ENCODE measurements around the gene GDF10.

Gene GDF10

DNA sequence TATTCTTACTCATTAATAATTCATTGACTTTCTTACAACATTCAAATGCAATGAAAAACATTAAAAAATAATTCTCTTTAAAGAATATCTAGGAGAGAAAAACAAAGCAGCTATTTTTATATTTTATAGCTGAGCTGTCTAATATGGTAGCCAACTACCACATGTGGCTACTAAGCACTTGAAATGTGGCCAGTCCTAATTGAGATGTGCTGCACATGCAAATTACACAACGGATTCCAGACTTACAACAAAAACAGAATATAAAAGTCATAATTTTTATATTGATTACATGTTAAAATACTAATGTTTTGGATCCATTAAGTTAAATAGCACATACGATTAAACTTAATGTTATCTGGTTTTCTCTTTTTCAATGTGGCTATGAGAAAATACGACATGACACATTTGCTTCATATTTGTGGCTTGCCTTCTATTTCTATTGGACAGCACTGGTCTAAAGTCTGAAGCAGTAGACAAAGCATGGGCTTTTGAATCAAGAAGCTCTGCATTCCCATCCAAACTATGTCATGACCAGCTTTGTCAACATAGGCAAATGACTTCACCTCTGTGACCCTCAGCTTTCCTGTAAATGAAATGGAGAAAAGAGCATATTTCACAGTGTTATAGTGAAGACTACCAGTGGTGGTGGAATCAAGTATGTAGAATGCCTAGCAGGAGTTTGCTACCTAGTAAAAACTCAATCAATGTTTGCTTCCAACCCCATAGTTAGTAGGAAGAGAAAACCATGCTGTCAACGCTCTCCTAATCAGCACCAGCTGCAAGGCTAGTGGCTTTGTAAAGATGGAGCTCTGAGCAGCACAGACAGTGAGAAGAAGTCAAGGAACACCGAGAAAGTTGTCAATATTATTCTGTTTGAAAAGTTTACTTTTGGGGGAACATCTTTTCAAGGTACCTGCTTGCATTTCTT, 37.1 kb upstream of the GDF10 start:
- Histone ChIP-seq H2AFZ (ENCODE audit: low read depth, low read length) (no peak overlapping the region), H3K9ac (ENCODE audit: low read length) (no peak overlapping the region), H3K9me3 (ENCODE audit: insufficient read depth, low read length) (no peaks in the 10 kb centered on the region), H3K36me3 (replicated peaks; ENCODE audit: low read depth, low read length) (no peaks in the 10 kb centered on the region), H3K4me1 (ENCODE audit: low read length) (peaks cover 33% of the 10 kb centered on the region), H3K27ac (ENCODE audit: low read length) (no peak overlapping the region), H3K79me2 (ENCODE audit: low read length) (no peaks in the 10 kb centered on the region), H3K4me2 (ENCODE audit: low read length) (no peak overlapping the region), H3K4me3 (ENCODE audit: low read length) (no peak overlapping the region), H4K20me1 (ENCODE audit: insufficient read depth, low read length) (no peaks in the 10 kb centered on the region), H3K27me3 (ENCODE audit: low read depth, low read length) (no peaks in the 10 kb centered on the region)
- TF ChIP-seq CTCF (IDR thresholded peaks at IDR 0.05; ENCODE audit: low read depth, low read length) = no peak
- TF ChIP-seq EZH2phosphoT487 (IDR thresholded peaks at IDR 0.05; ENCODE audit: low read depth) = no peak

- H3K4me2 ChIP-seq (ENCODE audit: low read length) = no peak overlapping the region
- no peak overlapping the region for H3K27ac ChIP-seq (ENCODE audit: low read length)
- no peaks in the 10 kb centered on the region for H3K9me3 ChIP-seq (ENCODE audit: insufficient read depth, low read length)
- H4K20me1 ChIP-seq (ENCODE audit: insufficient read depth, low read length) = no peaks in the 10 kb centered on the region
- H3K79me2 ChIP-seq (ENCODE audit: low read length) = no peaks in the 10 kb centered on the region
- H3K27me3 ChIP-seq (ENCODE audit: low read depth, low read length) = no peaks in the 10 kb centered on the region
- H3K9ac ChIP-seq (ENCODE audit: low read length) = no peak overlapping the region
- peaks cover 25% of the 10 kb centered on the region for H3K4me1 ChIP-seq (ENCODE audit: low read length)
- H3K36me3 ChIP-seq (replicated peaks; ENCODE audit: low read depth, low read length) = no peaks in the 10 kb centered on the region
- no peak overlapping the region for H3K4me3 ChIP-seq (ENCODE audit: low read length)
- H2AFZ ChIP-seq (ENCODE audit: low read depth, low read length) = no peak overlapping the region
- no peak for TF ChIP-seq CTCF (IDR thresholded peaks at IDR 0.05; ENCODE audit: low read depth, low read length)
- no peak for TF ChIP-seq EZH2phosphoT487 (IDR thresholded peaks at IDR 0.05; ENCODE audit: low read depth)
These were observed 35.2 kb upstream of the GDF10 start for GRCh38 chr10:47264797-47265281.

- Histone ChIP-seq H3K4me3 (ENCODE audit: low read length) (no peak overlapping the region), H3K4me1 (ENCODE audit: low read length) (peaks cover 8% of the 10 kb centered on the region), H2AFZ (ENCODE audit: low read depth, low read length) (no peak overlapping the region), H3K9me3 (ENCODE audit: insufficient read depth, low read length) (no peaks in the 10 kb centered on the region), H3K79me2 (ENCODE audit: low read length) (no peaks in the 10 kb centered on the region), H3K27ac (ENCODE audit: low read length) (no peak overlapping the region), H3K4me2 (ENCODE audit: low read length) (no peak overlapping the region), H3K36me3 (replicated peaks; ENCODE audit: low read depth, low read length) (no peaks in the 10 kb centered on the region), H3K27me3 (ENCODE audit: low read depth, low read length) (no peaks in the 10 kb centered on the region), H4K20me1 (ENCODE audit: insufficient read depth, low read length) (no peaks in the 10 kb centered on the region), H3K9ac (ENCODE audit: low read length) (no peak overlapping the region)
- no peak for TF ChIP-seq CTCF (IDR thresholded peaks at IDR 0.05; ENCODE audit: low read depth, low read length)
- no peak for TF ChIP-seq EZH2phosphoT487 (IDR thresholded peaks at IDR 0.05; ENCODE audit: low read depth)
These were observed 33.4 kb upstream of the GDF10 start for GRCh38 chr10:47266602-47267001.

DNA sequence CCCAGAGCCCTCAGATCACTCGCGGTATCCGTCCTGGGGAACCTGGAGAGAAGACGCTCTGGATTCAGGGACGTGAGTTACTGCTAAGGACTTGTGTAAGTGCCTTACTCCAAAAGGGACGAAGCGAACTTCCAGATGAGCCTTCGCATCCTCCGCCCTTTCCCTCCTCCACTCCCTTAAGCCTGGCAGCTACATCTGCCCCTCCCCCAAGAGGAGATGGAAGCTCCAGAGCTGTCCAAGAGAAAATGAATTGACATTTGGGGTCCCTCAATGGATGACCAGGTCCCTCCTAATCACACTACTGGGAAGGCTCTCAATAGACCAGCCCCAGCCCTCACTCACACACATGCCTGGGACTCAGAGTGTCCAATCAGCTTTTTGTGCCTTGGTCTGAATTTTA, 31.3 kb upstream of the GDF10 start:
- Histone ChIP-seq H3K9me3 (ENCODE audit: insufficient read depth, low read length) (no peaks in the 10 kb centered on the region), H3K27me3 (ENCODE audit: low read depth, low read length) (no peaks in the 10 kb centered on the region), H3K36me3 (replicated peaks; ENCODE audit: low read depth, low read length) (no peaks in the 10 kb centered on the region), H4K20me1 (ENCODE audit: insufficient read depth, low read length) (no peaks in the 10 kb centered on the region), H3K27ac (ENCODE audit: low read length) (no peak overlapping the region), H3K4me2 (ENCODE audit: low read length) (no peak overlapping the region), H3K9ac (ENCODE audit: low read length) (no peak overlapping the region), H3K79me2 (ENCODE audit: low read length) (no peaks in the 10 kb centered on the region), H3K4me3 (ENCODE audit: low read length) (no peak overlapping the region), H3K4me1 (ENCODE audit: low read length) (no peaks in the 10 kb centered on the region), H2AFZ (ENCODE audit: low read depth, low read length) (no peak overlapping the region)
- TF ChIP-seq CTCF (IDR thresholded peaks at IDR 0.05; ENCODE audit: low read depth, low read length) (no peak), EZH2phosphoT487 (IDR thresholded peaks at IDR 0.05; ENCODE audit: low read depth) (no peak)

Measured in OCI-LY3 (cell line).